RWPE1 (cell line): ENCODE results near the gene RTN4.

ENCODE experiments used
- CTCF ChIA-PET: fragments of 350-600 bp; sonication (Branson Sonifier 250); formaldehyde crosslinking; extraction: SDS; loops from one replicate; lab custom pipeline; 2021; lab: Yijun Ruan, JAX
- POLR2A ChIA-PET: fragments of 400-600 bp; formaldehyde crosslinking; extraction: SDS; loops from one replicate; lab custom pipeline; 2020; ENCODE audit warnings: antibody characterized with exemption; ENCODE audit not compliant: low non-redundant PET; lab: Yijun Ruan, JAX
- DNase-seq: peaks from one replicate; pipeline ENCODE4 v3.0.0; 2012; ENCODE audit warnings: low spot score
- H3K27ac ChIP-seq: fragments of 450-650 bp; 2 replicates; pipeline ENCODE4 v1.5.1; 2017
- TF ChIP-seq, protein P1 (sequence below): fragments of 450-650 bp; conservative IDR thresholded peaks from 2 replicates; pipeline ENCODE4 v1.5.1; 2017; ENCODE audit warnings: low read depth, mild to moderate bottlenecking

RTN4 gene

DNA sequence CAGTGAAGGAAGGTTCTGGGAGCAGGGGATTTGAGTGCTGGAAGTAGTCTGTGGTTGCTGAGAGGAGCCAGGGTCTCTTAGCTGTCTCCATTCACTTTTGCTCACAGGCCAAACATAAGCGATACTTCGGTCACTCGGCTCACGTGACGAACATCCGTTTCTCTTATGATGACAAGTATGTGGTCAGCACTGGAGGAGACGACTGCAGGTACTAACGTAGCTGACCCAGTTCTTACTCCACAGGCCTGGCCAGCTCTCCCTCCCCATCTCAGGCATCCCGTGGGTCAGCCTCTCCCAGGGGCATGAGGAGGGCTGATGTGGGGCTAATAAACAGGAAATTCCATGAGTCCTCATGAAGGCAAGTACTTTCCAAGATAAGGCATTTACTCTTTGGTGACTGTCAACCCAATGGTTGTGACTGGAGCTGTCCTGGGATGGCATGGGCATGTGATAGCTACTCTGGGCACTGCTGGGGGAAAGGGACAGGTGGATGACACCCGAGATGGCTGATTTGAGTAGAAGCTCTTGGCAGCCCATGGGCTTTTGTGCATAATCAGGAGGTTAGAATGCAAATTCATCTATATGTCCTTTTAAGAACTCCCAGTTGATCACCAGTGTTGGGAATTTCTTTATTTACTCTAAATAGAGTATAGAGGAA is 81.6 kb downstream of the RTN4 start:
- DNase-seq, result no peak
- ChIA-PET POLR2A (no interaction called here), CTCF (no interaction called here)
- peak overlapping the region; percentile 76 for H3K27ac ChIP-seq
- TF ChIP-seq, protein P1, sequence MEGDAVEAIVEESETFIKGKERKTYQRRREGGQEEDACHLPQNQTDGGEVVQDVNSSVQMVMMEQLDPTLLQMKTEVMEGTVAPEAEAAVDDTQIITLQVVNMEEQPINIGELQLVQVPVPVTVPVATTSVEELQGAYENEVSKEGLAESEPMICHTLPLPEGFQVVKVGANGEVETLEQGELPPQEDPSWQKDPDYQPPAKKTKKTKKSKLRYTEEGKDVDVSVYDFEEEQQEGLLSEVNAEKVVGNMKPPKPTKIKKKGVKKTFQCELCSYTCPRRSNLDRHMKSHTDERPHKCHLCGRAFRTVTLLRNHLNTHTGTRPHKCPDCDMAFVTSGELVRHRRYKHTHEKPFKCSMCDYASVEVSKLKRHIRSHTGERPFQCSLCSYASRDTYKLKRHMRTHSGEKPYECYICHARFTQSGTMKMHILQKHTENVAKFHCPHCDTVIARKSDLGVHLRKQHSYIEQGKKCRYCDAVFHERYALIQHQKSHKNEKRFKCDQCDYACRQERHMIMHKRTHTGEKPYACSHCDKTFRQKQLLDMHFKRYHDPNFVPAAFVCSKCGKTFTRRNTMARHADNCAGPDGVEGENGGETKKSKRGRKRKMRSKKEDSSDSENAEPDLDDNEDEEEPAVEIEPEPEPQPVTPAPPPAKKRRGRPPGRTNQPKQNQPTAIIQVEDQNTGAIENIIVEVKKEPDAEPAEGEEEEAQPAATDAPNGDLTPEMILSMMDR, result no peak

DNA sequence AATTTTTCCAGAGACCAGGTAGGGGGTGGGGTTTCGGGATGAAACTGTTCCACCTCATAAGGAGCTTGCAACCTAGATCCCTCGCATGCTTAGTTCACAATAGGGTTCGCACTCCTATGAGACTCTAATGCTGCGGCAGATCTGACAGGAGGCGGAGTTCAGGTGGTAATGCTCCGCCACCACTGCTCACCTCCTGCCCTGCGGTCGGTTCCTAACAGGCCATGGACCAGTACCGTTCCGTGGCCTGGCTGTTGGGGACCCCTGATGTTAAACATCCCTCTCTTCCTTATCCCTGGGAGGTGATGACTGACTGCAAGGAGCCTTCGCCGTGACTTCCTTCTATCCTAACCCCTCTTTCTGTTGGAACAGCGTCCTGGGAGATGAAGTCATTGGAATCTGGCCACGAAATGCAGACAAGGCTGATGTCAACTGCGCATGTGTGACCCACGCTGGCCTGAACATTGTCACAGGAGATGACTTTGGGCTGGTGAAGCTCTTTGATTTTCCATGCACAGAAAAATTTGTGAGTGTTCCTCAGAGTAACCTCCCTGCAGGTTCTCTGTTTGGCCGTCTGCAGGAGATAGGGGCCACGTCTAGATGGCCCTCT is 82.4 kb downstream of the RTN4 start:
- TF ChIP-seq, protein P1, result no peak
- CTCF ChIA-PET, result no interaction called here
- POLR2A ChIA-PET, result no interaction called here
- H3K27ac ChIP-seq, result peak overlapping the region; percentile 76
- no peak for DNase-seq

DNA sequence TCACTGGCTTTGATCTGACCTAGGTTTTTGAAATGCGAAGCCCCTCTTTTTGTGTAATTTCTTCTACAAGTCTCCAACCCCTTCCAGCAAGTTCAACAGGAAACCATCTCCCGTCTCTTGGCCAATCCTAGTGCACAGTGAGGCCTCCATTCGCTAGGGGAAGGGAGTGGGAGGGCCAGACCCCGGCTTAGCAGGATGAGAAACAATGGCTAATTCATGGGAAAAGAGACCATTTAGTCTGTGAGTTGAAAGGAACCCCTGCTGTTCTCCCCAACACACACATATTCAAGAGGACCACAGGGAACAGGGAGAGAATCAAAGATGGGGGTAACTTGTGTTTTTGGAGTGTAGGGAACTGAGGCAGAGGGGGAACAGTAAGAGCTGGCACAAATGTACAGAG is 83.0 kb downstream of the RTN4 start:
- CTCF ChIA-PET, result no interaction called here
- POLR2A ChIA-PET, result no interaction called here
- H3K27ac ChIP-seq, result peak overlapping the region; percentile 76

DNA sequence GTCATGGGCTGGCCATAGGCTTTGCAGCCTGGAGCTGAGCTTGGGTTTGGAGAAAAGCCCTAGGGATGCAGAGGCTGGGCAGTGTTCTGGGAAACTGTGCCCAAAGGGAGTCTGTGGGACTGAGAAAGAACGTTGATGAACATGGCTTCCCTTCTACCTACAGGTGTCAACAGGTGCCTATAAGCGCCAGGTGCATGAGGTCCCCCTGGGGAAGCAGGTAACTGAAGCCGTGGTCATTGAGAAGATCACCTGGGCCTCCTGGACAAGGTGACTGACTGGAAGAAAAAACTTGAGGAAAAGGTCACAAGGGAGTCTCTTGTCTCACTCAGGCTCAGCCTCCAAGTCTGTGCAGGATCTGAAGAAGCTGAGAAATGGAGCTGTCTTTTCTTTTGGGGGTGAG is 83.4 kb downstream of the RTN4 start:
- H3K27ac ChIP-seq, result peak overlapping the region; percentile 76
- ChIA-PET CTCF (no interaction called here), POLR2A (no interaction called here)
- no peak for DNase-seq
- TF ChIP-seq, protein P1, result no peak

More for the DNA sequence above, 83.0 kb downstream of the RTN4 start:
- TF ChIP-seq, protein P1, result no peak
- no peak for DNase-seq

DNA sequence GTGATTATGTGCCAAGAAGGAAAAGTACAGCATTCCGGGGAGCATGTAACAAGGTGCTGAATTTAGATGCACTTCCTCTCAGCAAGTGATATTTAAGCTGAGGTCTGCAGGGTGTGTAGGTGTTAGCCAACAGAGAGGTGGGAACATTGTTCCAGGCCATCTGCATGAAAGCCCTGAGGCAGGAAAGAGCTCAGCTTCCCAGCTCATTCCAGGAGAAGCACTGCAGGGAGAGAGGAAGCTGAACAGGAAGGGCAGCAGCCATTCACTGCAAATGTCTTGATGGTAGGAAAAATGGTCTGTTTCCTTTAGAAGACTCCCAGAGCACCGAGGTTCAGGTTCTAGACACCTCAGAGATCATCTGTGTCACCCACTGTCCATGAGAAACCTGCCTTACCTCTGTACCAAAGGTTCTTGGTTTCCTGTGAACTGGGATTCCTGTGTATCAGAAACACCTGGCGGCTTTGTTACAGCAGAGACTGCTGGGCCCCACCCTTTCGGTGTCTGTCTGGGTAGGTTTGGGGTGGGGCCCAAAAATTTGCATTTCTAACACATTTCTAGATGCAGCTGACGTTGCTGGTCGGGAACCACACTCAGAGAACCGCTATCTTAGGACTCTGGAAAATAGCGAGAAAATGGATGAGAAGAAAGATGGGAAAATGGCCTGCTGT is 84.0 kb downstream of the RTN4 start:
- TF ChIP-seq, protein P1, result no peak
- ChIA-PET CTCF (no interaction called here), POLR2A (no interaction called here)
- DNase-seq, result peak; percentile 42
- peak overlapping the region; percentile 76 for H3K27ac ChIP-seq

DNA sequence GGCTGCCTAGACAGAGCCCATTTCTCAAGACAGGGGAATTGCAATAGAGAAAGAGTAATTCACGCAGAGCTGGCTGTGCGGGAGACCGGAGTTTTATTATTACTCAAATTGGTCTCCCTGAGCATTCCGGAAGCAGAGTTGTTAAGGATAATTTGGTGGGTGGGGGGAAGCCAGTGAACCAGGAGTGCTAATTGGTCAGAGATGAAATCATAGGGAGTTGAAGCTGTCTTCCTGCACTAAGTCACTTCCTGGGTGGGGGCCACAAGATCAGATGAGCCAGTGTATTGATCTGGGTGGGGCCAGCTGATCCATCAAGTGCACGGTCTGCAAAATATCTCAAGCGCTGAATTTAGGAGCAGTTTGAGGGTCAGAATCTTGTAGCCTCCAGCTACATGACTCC is 84.8 kb downstream of the RTN4 start:
- POLR2A ChIA-PET, result no interaction called here
- CTCF ChIA-PET, result interaction anchor here (0.6 kb wide), 1 partner anchor 12 kb away, joined by 4 read pairs; no protein-coding TSS in a partner anchor
- TF ChIP-seq, protein P1, result no peak
- peak overlapping the region; percentile 57 for H3K27ac ChIP-seq
- no peak for DNase-seq
